GM12865 (cell line): Measurements from ENCODE around the gene LARGE1.

ENCODE experiments used
- DNase-seq: peaks from one replicate; pipeline ENCODE4 v3.0.0; 2010; ENCODE audit warnings: low read depth
- H3K4me3 ChIP-seq: 2 replicates; pipeline ENCODE4 v1.5.1; 2011; ENCODE audit warnings: mild to moderate bottlenecking, low read depth, low read length, control low read depth
- CTCF ChIP-seq: IDR thresholded peaks from 2 replicates; pipeline ENCODE4 v1.5.1; 2011; ENCODE audit warnings: low read length, control low read depth, low read depth, inconsistent platforms; ENCODE audit not compliant: insufficient read depth; ENCODE audit errors: missing control alignments

The LARGE1 gene

GRCh38 chr22:33757041-33757801 is 163.1 kb downstream of the LARGE1 start:
- no peak overlapping the region for H3K4me3 ChIP-seq
- no peak for TF ChIP-seq CTCF
- DNase-seq = no peak

GRCh38 chr22:33756508-33756949 is 163.7 kb downstream of the LARGE1 start:
- DNase-seq = peak; percentile 16
- no peak for TF ChIP-seq CTCF

GRCh38 chr22:33748714-33749113 is 171.6 kb downstream of the LARGE1 start:
- H3K4me3 ChIP-seq = no peak overlapping the region
- DNase-seq = no peak
- no peak for TF ChIP-seq CTCF

More at GRCh38 chr22:33756508-33756949, 163.7 kb downstream of the LARGE1 start:
- H3K4me3 ChIP-seq = no peak overlapping the region

- TF ChIP-seq CTCF = no peak
- no peak overlapping the region for H3K4me3 ChIP-seq
- peak; percentile 16 for DNase-seq
Observed at GRCh38 chr22:33747576-33748180, 172.6 kb downstream of the LARGE1 start.

- DNase-seq = no peak
- TF ChIP-seq CTCF = no peak
- H3K4me3 ChIP-seq = no peak overlapping the region
Observed at GRCh38 chr22:33747029-33747428, 173.2 kb downstream of the LARGE1 start.

- H3K4me3 ChIP-seq = no peak overlapping the region
- DNase-seq = no peak
- no peak for TF ChIP-seq CTCF
Observed at GRCh38 chr22:33746501-33746928, 173.8 kb downstream of the LARGE1 start.
